ENCODE measurements around the gene STH. TPM values are rescaled to one million over a fixed set of nuclear protein-coding genes. Genes with fewer than 3 reads are reported as not detected.

STH gene
- polyA plus RNA-seq, 1 donor (not counting 4 experiments of a cell fraction or from before 2014, with no cell fraction given) = not detected

- no peak overlapping the region for H3K9ac ChIP-seq (ENCODE audit: control insufficient read depth, extremely low read depth, insufficient read depth, low read length)
- no peaks in the 10 kb centered on the region for H3K4me1 ChIP-seq (ENCODE audit: control insufficient read depth, extremely low read depth, insufficient read depth, low read length)
- no peaks in the 10 kb centered on the region for H3K27me3 ChIP-seq (ENCODE audit: control insufficient read depth, extremely low read depth, insufficient read depth, low read length)
- no peaks in the 10 kb centered on the region for H3K79me2 ChIP-seq (ENCODE audit: control insufficient read depth, insufficient read depth, low read length)
- no peak overlapping the region for H2AFZ ChIP-seq (ENCODE audit: control insufficient read depth, low read length)
- peaks cover 42 to 44% of the 10 kb centered on the region in 2 experiments for H3K36me3 ChIP-seq (ENCODE audit: control insufficient read depth in 2 of 2, extremely low read depth in 1 of 2, insufficient read depth in 2 of 2, low read length in 2 of 2)
- DNase-seq (ENCODE audit: low read depth, low spot score) (no peak), FAIRE-seq (no peak)
- TF ChIP-seq EZH2 (IDR thresholded peaks at IDR 0.05; ENCODE audit: low read length) (no peak), CTCF (optimal IDR thresholded peaks at IDR 0.05 in 1 of 3, IDR thresholded peaks at IDR 0.05 in 1 of 3, conservative IDR thresholded peaks at IDR 0.05 in 1 of 3; ENCODE audit: extremely low read depth in 1 of 3, insufficient read depth in 2 of 3, low read length in 3 of 3) (no peak)
- no peak overlapping the region for H3K4me2 ChIP-seq (ENCODE audit: control insufficient read depth, extremely low read depth, insufficient read depth, low read depth, low read length)
- no peaks in the 10 kb centered on the region for H3K9me3 ChIP-seq (ENCODE audit: control insufficient read depth, low read depth, low read length)
- H3K9me1 ChIP-seq (ENCODE audit: control insufficient read depth, extremely low read depth, insufficient read depth, low read length) = no peaks in the 10 kb centered on the region
- H3K27ac ChIP-seq (ENCODE audit: control insufficient read depth, insufficient read depth, low read length) = no peak overlapping the region
- no peak overlapping the region for H3K4me3 ChIP-seq (ENCODE audit: control insufficient read depth in 2 of 3, extremely low read depth in 1 of 3, insufficient read depth in 2 of 3, low read depth in 1 of 3, low read length in 3 of 3)
- no peaks in the 10 kb centered on the region for H4K20me1 ChIP-seq (ENCODE audit: control insufficient read depth, extremely low read depth, insufficient read depth, low read length)
- dilution Hi-C loops (cut with MboI; ENCODE audit: extremely low pct_ligation_motif_present, low sequenced_read_pairs) = no loop called here
These were observed 34.3 kb downstream of the STH start for GRCh38 chr17:46033392-46033791.

- Histone ChIP-seq H3K4me3 (ENCODE audit: control insufficient read depth in 2 of 3, extremely low read depth in 1 of 3, insufficient read depth in 2 of 3, low read depth in 1 of 3, low read length in 3 of 3) (no peak overlapping the region), H3K27me3 (ENCODE audit: control insufficient read depth, extremely low read depth, insufficient read depth, low read length) (no peaks in the 10 kb centered on the region), H3K36me3 (ENCODE audit: control insufficient read depth in 2 of 2, extremely low read depth in 1 of 2, insufficient read depth in 2 of 2, low read length in 2 of 2) (peaks cover 51 to 55% of the 10 kb centered on the region in 2 experiments), H3K79me2 (ENCODE audit: control insufficient read depth, insufficient read depth, low read length) (no peaks in the 10 kb centered on the region), H3K27ac (ENCODE audit: control insufficient read depth, insufficient read depth, low read length) (no peak overlapping the region), H3K9me1 (ENCODE audit: control insufficient read depth, extremely low read depth, insufficient read depth, low read length) (no peaks in the 10 kb centered on the region), H3K4me2 (ENCODE audit: control insufficient read depth, extremely low read depth, insufficient read depth, low read depth, low read length) (no peak overlapping the region), H3K4me1 (ENCODE audit: control insufficient read depth, extremely low read depth, insufficient read depth, low read length) (no peaks in the 10 kb centered on the region), H3K9me3 (ENCODE audit: control insufficient read depth, low read depth, low read length) (no peaks in the 10 kb centered on the region), H2AFZ (ENCODE audit: control insufficient read depth, low read length) (no peak overlapping the region), H4K20me1 (ENCODE audit: control insufficient read depth, extremely low read depth, insufficient read depth, low read length) (no peaks in the 10 kb centered on the region), H3K9ac (ENCODE audit: control insufficient read depth, extremely low read depth, insufficient read depth, low read length) (no peak overlapping the region)
- TF ChIP-seq EZH2 (IDR thresholded peaks at IDR 0.05; ENCODE audit: low read length) (no peak), CTCF (optimal IDR thresholded peaks at IDR 0.05 in 1 of 3, IDR thresholded peaks at IDR 0.05 in 1 of 3, conservative IDR thresholded peaks at IDR 0.05 in 1 of 3; ENCODE audit: extremely low read depth in 1 of 3, insufficient read depth in 2 of 3, low read length in 3 of 3) (no peak)
- DNase-seq (ENCODE audit: low read depth, low spot score) (no peak), FAIRE-seq (no peak)
- dilution Hi-C loops (cut with MboI; ENCODE audit: extremely low pct_ligation_motif_present, low sequenced_read_pairs) = no loop called here
These were observed 36.2 kb downstream of the STH start for GRCh38 chr17:46035112-46035818.
